Endothelial cell of umbilical vein (primary cell): ENCODE data around the gene PRM1. TPM values are rescaled to one million over a fixed set of nuclear protein-coding genes. Genes with fewer than 3 reads are reported as not detected.

ENCODE experiments used
- BruUV-seq: library from RNA; stranded (reverse); fragments of 400-500 nt; replicated peaks from 2 replicates; lab custom pipeline; 2021; lab: Mats Ljungman, UMichigan
- CTCF ChIA-PET: fragments of 300-600, 350-600 bp; sonication (Branson Sonifier 250); formaldehyde crosslinking; loops from one replicate; lab custom pipeline; 2021; ENCODE audit warnings: antibody characterized with exemption, inconsistent platforms; lab: Charles Lee
- POLR2A ChIA-PET: fragments of 300-600, 350-600 bp; sonication (Branson Sonifier 250); formaldehyde crosslinking; loops from one replicate; lab custom pipeline; 2021; ENCODE audit warnings: antibody characterized with exemption, inconsistent platforms; lab: Charles Lee
- DNase-seq: peaks from one replicate; pipeline ENCODE4 v3.0.0-alpha.2; 2011; ENCODE audit warnings: low read depth, low spot score
- FAIRE-seq: peaks from 2 replicates; lab custom pipeline; 2011; peaks lifted over from hg19 to GRCh38; lab: Jason Lieb, UNC
- H2AFZ ChIP-seq: 2 replicates; pipeline ENCODE4 v1.6.0; 2012; ENCODE audit warnings: low read depth, low read length, control low read depth, inconsistent platforms
- H3K27ac ChIP-seq: 2 replicates; pipeline ENCODE4 v1.5.1; 2011; ENCODE audit warnings: low read depth, mild to moderate bottlenecking, control low read depth, low read length, moderate library complexity; ENCODE audit not compliant: insufficient read depth
- H3K27me3 ChIP-seq, 2 experiments: 2 replicates each; pipeline versions ENCODE4 v1.6.0 to v1.6.1; 2011; ENCODE audit warnings: low read length in 2 of 2, mixed read lengths in 1 of 2; ENCODE audit not compliant: control insufficient read depth in 2 of 2, insufficient read depth in 2 of 2
- H3K36me3 ChIP-seq, 2 experiments: 2 replicates in 1 of 2; 3 replicates in 1 of 2; pipeline ENCODE4 v1.5.1; 2011; ENCODE audit warnings: low read length in 2 of 2, mild to moderate bottlenecking in 1 of 2, moderate library complexity in 1 of 2; ENCODE audit not compliant: control insufficient read depth in 2 of 2, insufficient read depth in 2 of 2; ENCODE audit errors: extremely low read depth in 1 of 2
- H3K4me1 ChIP-seq: 3 replicates; pipeline ENCODE4 v1.5.1; 2011; ENCODE audit warnings: mild to moderate bottlenecking, low read length; ENCODE audit not compliant: control insufficient read depth, insufficient read depth; ENCODE audit errors: extremely low read depth
- H3K4me2 ChIP-seq: 2 replicates; pipeline ENCODE4 v1.6.1; 2011; ENCODE audit warnings: low read length, control low read depth, mixed read lengths; ENCODE audit not compliant: insufficient read depth
- H3K4me3 ChIP-seq, 3 experiments: fragments of 200-600 bp in 1 of 3; sonication (generic), shearing (Covaris generic) in 1 of 3; replicated peaks in 1 of 3; 2 replicates each; pipeline ENCODE4 v1.5.1; 2011 to 2016; ENCODE audit warnings: control low read depth in 3 of 3, low read length in 3 of 3, mild to moderate bottlenecking in 2 of 3, inconsistent platforms in 1 of 3, low read depth in 1 of 3, moderate library complexity in 1 of 3; ENCODE audit not compliant: insufficient read depth in 1 of 3
- H3K79me2 ChIP-seq: 2 replicates; pipeline ENCODE4 v1.6.0; 2012; ENCODE audit warnings: low read length, inconsistent platforms; ENCODE audit not compliant: control insufficient read depth, insufficient read depth
- H3K9ac ChIP-seq: replicated peaks from 2 replicates; pipeline ENCODE3; 2011; ENCODE audit warnings: low read length, control low read depth; ENCODE audit not compliant: insufficient read depth; ENCODE audit errors: extremely low read depth
- H3K9me1 ChIP-seq: replicated peaks from 3 replicates; pipeline ENCODE4 v1.6.0; 2011; ENCODE audit warnings: mild to moderate bottlenecking, low read length; ENCODE audit not compliant: control insufficient read depth, insufficient read depth; ENCODE audit errors: extremely low read depth
- H3K9me3 ChIP-seq: replicated peaks from 2 replicates; pipeline ENCODE4 v1.5.1; 2012; ENCODE audit warnings: low read length, inconsistent platforms; ENCODE audit not compliant: control insufficient read depth, insufficient read depth
- H4K20me1 ChIP-seq: replicated peaks from 2 replicates; pipeline ENCODE3; 2011; ENCODE audit warnings: mild to moderate bottlenecking, low read length; ENCODE audit not compliant: control insufficient read depth, insufficient read depth; ENCODE audit errors: extremely low read depth
- CTCF ChIP-seq, 2 donors: IDR thresholded peaks; 1 replicate in 1 of 2; 2 replicates in 1 of 2; pipeline ENCODE4 v1.5.1; 2011; ENCODE audit warnings: low read length in 2 of 2, mild to moderate bottlenecking in 2 of 2, moderate library complexity in 2 of 2, control low read depth in 1 of 2, inconsistent platforms in 1 of 2, low read depth in 1 of 2; ENCODE audit not compliant: insufficient read depth in 1 of 2; ENCODE audit errors: extremely low read depth in 1 of 2
- EZH2 ChIP-seq: IDR thresholded peaks from 2 replicates; pipeline ENCODE4 v1.6.1; 2012; ENCODE audit warnings: borderline replicate concordance, low read depth, mild to moderate bottlenecking, moderate library complexity, low read length, inconsistent platforms; ENCODE audit not compliant: severe bottlenecking
- FOS ChIP-seq: IDR thresholded peaks from 2 replicates; pipeline ENCODE4 v1.6.1; 2011; ENCODE audit warnings: mild to moderate bottlenecking, low read length, moderate library complexity, borderline replicate concordance; ENCODE audit not compliant: insufficient read depth
- GATA2 ChIP-seq: IDR thresholded peaks from 2 replicates; pipeline ENCODE4 v1.7.0; 2011; ENCODE audit warnings: low read depth, mild to moderate bottlenecking, moderate library complexity, mixed read lengths, low read length; ENCODE audit not compliant: insufficient read length, insufficient read depth
- JUN ChIP-seq: IDR thresholded peaks from 2 replicates; pipeline ENCODE4 v1.6.1; 2011; ENCODE audit warnings: borderline replicate concordance, low read depth; ENCODE audit not compliant: insufficient read length, insufficient read depth
- MYC ChIP-seq: IDR thresholded peaks from one replicate; pipeline ENCODE4 v1.6.1; 2011; ENCODE audit warnings: mild to moderate bottlenecking, low read depth, low read length
- POLR2A ChIP-seq: IDR thresholded peaks from 2 replicates; pipeline ENCODE4 v1.6.1; 2012; ENCODE audit warnings: low read depth, mild to moderate bottlenecking, control low read depth, low read length
- POLR2AphosphoS5 ChIP-seq: IDR thresholded peaks from 2 replicates; pipeline ENCODE4 v1.6.1; 2012; ENCODE audit warnings: low read depth, mild to moderate bottlenecking, control low read depth, low read length, moderate library complexity; ENCODE audit not compliant: insufficient read depth
- dilution Hi-C: fragments of 300-500 bp; cut with MboI; formaldehyde crosslinking; loops from one replicate; pipeline ENCODE4 v1.15.0; 2019; ENCODE audit warnings: low sequenced_read_pairs; ENCODE audit not compliant: extremely low pct_ligation_motif_present
- intact Hi-C: fragments of 100-400 bp; cut with micrococcal nuclease; formaldehyde crosslinking; loops from one replicate; pipeline ENCODE4 v1.10.0; 2022
- polyA plus RNA-seq, 4 experiments: library from polyadenylated mRNA; depleted of rRNA in 3 of 4; stranded (reverse) in 3 of 4; unstranded in 1 of 4; fragments of >200 nt; gene quantifications; 2 replicates each; pipeline versions ENCODE4 v1.2.1 to v1.2.3, GENCODE V29; 2011 to 2012; ENCODE audit warnings: missing spikeins in 1 of 4
- total RNA-seq: library from RNA; stranded (reverse); gene quantifications from 2 replicates; pipeline ENCODE4 v1.2.3, GENCODE V29; 2021
- TF ChIP-seq, protein P1 (sequence below): IDR thresholded peaks from 2 replicates; pipeline ENCODE4 v1.6.1; 2011; ENCODE audit not compliant: insufficient read depth, insufficient read length

PRM1 gene
- total and polyA plus RNA-seq, 2 donors (not counting 3 experiments of a cell fraction or from before 2014, with no cell fraction given), result not detected

DNA sequence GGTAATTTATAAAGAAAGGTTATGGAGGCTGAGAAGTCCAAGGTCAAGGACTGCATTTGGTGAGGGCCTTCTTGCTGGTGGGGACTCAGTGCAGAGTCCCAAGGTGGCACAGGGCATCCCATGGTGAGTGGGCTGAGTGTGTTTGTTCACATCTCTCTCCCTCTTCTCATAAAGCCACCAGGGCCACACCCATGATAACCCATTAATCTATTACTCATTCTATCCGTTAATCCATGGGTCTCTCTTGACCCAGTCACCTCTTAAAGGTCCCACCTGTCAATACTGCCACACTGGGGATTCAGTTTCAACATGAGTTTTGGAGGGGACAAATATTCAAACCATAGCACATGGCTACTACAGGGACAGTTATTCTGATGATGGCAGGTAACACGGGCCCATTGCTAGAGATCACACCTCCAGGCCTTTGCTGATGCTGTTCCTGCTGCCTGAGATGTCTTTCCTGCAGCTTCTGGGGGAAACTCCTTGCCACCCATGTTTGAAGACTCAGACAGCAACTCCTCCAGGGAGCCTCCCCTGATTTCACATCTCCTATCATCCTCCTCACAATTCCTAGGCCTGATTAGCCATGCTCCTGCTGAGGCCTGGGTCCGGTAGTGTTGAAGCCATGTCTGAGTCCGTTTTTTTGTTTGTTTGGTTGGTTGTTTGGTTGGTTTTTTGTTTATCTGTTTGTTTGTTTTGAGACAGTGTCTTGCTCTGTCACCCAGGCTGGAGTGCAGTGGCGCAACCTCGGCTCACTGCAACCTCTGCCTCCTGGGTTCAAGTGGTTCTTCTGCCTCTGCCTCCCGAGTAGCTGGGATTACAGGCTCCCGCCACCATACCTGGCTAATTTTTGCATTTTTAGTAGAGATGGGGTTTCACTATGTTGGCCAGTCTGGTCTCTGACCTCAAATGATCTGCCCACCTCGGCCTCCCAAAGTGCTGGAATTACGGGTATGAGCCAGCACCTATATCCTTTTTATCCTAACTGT lies 41.2 kb downstream of the PRM1 start:
- Histone ChIP-seq H3K4me1 (no peaks in the 10 kb centered on the region), H2AFZ (no peak overlapping the region), H3K79me2 (no peaks in the 10 kb centered on the region), H3K4me3 (no peak overlapping the region), H3K27ac (no peak overlapping the region), H3K9me1 (no peaks in the 10 kb centered on the region), H3K9me3 (no peaks in the 10 kb centered on the region), H3K27me3 (peaks cover 4 to 6% of the 10 kb centered on the region in 2 experiments), H4K20me1 (no peaks in the 10 kb centered on the region), H3K9ac (no peak overlapping the region), H3K4me2 (no peak overlapping the region), H3K36me3 (no peaks in the 10 kb centered on the region)
- BruUV-seq, result no TSS peak
- TF ChIP-seq GATA2 (no peak), MYC (no peak), POLR2A (no peak), POLR2AphosphoS5 (no peak), FOS (no peak), JUN (no peak), CTCF (IDR thresholded peaks at IDR 0.05; ENCODE audit: extremely low read depth in 1 of 2, insufficient read depth in 1 of 2, low read depth in 1 of 2, low read length in 2 of 2) (no peak), EZH2 (no peak)
- TF ChIP-seq, protein P1, sequence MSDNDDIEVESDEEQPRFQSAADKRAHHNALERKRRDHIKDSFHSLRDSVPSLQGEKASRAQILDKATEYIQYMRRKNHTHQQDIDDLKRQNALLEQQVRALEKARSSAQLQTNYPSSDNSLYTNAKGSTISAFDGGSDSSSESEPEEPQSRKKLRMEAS, result no peak
- CTCF ChIA-PET, result no interaction called here
- POLR2A ChIA-PET, result no interaction called here
- FAIRE-seq, result no peak
- dilution Hi-C loops, result no loop called here
- intact Hi-C loops, result no loop called here
- DNase-seq, result no peak
